WTC11 (cell line): ENCODE results near the gene PLD5.
"Not testable (repeated sequence)": the region's sequence is repeated elsewhere in the genome, so short reads cannot be mapped to it uniquely, and the experiment has no call there.

Experiments used
- CREB1 ChIP-seq: sonication (generic); formaldehyde crosslinking; IDR thresholded peaks from 2 replicates; pipeline ENCODE4 v1.8.0; 2023; ENCODE audit warnings: mild to moderate bottlenecking, missing genetic modification reagents
- KAT7 ChIP-seq: sonication (generic); formaldehyde crosslinking; IDR thresholded peaks from 2 replicates; pipeline ENCODE4 v1.8.1; 2023; ENCODE audit warnings: missing genetic modification reagents, mild to moderate bottlenecking, borderline replicate concordance
- TF ChIP-seq, protein P1 (sequence below): sonication (generic); formaldehyde crosslinking; IDR thresholded peaks from 2 replicates; pipeline ENCODE4 v1.8.1; 2023; ENCODE audit warnings: mild to moderate bottlenecking, missing genetic modification reagents, borderline replicate concordance
- TF ChIP-seq, protein P2 (sequence below): fragments of 200-600 bp; IDR thresholded peaks from 2 replicates; pipeline ENCODE4 v1.8.0; 2022; ENCODE audit warnings: antibody characterized with exemption

DNA sequence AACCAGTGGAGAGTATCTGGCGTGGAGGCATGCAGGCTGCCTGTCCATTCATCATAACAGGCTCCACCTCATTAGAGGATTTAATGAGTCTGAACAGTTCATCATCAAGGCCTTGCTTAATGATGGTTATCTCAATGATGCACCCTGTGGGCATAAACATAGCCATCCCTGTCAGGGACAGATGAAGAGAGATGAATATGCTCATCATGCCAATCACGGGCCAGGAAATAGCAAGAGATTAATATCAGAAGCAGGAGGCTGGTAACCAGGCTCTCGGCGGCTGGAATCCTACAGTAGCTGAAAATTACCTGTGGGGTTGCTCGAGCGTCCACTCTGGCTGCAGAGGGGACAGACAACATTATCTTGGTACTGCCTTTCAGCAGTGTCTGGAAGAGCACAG lies 247.7 kb downstream of the PLD5 start:
- TF ChIP-seq, protein P1, sequence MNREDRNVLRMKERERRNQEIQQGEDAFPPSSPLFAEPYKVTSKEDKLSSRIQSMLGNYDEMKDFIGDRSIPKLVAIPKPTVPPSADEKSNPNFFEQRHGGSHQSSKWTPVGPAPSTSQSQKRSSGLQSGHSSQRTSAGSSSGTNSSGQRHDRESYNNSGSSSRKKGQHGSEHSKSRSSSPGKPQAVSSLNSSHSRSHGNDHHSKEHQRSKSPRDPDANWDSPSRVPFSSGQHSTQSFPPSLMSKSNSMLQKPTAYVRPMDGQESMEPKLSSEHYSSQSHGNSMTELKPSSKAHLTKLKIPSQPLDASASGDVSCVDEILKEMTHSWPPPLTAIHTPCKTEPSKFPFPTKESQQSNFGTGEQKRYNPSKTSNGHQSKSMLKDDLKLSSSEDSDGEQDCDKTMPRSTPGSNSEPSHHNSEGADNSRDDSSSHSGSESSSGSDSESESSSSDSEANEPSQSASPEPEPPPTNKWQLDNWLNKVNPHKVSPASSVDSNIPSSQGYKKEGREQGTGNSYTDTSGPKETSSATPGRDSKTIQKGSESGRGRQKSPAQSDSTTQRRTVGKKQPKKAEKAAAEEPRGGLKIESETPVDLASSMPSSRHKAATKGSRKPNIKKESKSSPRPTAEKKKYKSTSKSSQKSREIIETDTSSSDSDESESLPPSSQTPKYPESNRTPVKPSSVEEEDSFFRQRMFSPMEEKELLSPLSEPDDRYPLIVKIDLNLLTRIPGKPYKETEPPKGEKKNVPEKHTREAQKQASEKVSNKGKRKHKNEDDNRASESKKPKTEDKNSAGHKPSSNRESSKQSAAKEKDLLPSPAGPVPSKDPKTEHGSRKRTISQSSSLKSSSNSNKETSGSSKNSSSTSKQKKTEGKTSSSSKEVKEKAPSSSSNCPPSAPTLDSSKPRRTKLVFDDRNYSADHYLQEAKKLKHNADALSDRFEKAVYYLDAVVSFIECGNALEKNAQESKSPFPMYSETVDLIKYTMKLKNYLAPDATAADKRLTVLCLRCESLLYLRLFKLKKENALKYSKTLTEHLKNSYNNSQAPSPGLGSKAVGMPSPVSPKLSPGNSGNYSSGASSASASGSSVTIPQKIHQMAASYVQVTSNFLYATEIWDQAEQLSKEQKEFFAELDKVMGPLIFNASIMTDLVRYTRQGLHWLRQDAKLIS = not testable (repeated sequence)
- TF ChIP-seq, protein P2, sequence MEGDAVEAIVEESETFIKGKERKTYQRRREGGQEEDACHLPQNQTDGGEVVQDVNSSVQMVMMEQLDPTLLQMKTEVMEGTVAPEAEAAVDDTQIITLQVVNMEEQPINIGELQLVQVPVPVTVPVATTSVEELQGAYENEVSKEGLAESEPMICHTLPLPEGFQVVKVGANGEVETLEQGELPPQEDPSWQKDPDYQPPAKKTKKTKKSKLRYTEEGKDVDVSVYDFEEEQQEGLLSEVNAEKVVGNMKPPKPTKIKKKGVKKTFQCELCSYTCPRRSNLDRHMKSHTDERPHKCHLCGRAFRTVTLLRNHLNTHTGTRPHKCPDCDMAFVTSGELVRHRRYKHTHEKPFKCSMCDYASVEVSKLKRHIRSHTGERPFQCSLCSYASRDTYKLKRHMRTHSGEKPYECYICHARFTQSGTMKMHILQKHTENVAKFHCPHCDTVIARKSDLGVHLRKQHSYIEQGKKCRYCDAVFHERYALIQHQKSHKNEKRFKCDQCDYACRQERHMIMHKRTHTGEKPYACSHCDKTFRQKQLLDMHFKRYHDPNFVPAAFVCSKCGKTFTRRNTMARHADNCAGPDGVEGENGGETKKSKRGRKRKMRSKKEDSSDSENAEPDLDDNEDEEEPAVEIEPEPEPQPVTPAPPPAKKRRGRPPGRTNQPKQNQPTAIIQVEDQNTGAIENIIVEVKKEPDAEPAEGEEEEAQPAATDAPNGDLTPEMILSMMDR = not testable (repeated sequence)
- not testable (repeated sequence) for TF ChIP-seq CREB1 (CRISPR knock-in tag); KAT7
